ENCODE results near the gene PRMT9. TPM values are rescaled to one million over a fixed set of nuclear protein-coding genes. Genes with fewer than 3 reads are reported as not detected.

The PRMT9 gene
- total and polyA plus RNA-seq, 9 donors: 6.8 to 29.2 (median 16.7) TPM

DNA sequence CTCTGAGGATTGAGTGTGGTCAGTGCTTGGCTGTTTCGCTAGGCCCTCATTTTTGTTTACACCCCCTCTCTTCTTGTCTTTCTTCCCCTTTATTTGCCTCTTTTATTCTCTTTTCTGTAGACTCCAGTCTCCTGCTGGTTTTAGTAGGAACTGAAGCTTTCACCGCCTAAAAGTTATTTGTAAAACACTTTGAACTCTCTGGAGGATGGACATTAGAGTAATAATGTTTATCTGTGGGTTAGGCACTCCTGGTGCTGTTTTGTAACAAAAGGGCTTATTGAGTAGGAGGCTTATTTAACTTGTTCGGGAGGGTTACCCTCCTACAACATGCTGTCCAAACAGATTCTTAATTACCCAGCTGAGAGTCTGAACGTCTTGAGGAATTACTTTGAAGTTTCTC is 46.4 kb upstream of the PRMT9 start:
- Histone ChIP-seq H3K4me3 (no peak overlapping the region), H3K27me3 (no peaks in the 10 kb centered on the region), H3K36me3 (no peaks in the 10 kb centered on the region), H3K27ac (no peak overlapping the region), H3K9me3 (no peaks in the 10 kb centered on the region), H3K4me1 (ENCODE audit: insufficient read depth) (peaks cover under 1% of the 10 kb centered on the region)
- 36 to 49% (median 43%) methylated on average over 4 of the region's 4 CpGs for WGBS, 3 donors
- TF ChIP-seq EP300 (IDR thresholded peaks at IDR 0.05) (no peak), POLR2A (IDR thresholded peaks at IDR 0.05) (no peak), CTCF (IDR thresholded peaks at IDR 0.05) (peak in 1 of 3 donors; percentile 35)
- intact Hi-C loops (cut with DNase I): loop anchor here in 2 of 4 donors (2.0 to 10.0 kb wide), 4 partner anchors 84 to 712 kb away; partner anchors contain the start of gene NR3C2 (in 1 of the 2)
- DNase-seq: no peak

GRCh38 chr4:147727476-147728028 is 43.6 kb upstream of the PRMT9 start:
- 98 to 100% (median 98%) methylated on average over 2 of the region's 2 CpGs for WGBS, 3 donors
- H3K9me3 ChIP-seq: no peaks in the 10 kb centered on the region
- H3K4me3 ChIP-seq: no peak overlapping the region
- intact Hi-C loops (cut with DNase I): no loop called here
- no peak for TF ChIP-seq EP300 (IDR thresholded peaks at IDR 0.05)
- no peak for TF ChIP-seq CTCF (IDR thresholded peaks at IDR 0.05)
- no peak for TF ChIP-seq POLR2A (IDR thresholded peaks at IDR 0.05)
- no peak for DNase-seq
- no peaks in the 10 kb centered on the region for H3K27me3 ChIP-seq
- no peaks in the 10 kb centered on the region for H3K36me3 ChIP-seq
- no peak overlapping the region for H3K27ac ChIP-seq
- no peaks in the 10 kb centered on the region for H3K4me1 ChIP-seq (ENCODE audit: insufficient read depth)

DNA sequence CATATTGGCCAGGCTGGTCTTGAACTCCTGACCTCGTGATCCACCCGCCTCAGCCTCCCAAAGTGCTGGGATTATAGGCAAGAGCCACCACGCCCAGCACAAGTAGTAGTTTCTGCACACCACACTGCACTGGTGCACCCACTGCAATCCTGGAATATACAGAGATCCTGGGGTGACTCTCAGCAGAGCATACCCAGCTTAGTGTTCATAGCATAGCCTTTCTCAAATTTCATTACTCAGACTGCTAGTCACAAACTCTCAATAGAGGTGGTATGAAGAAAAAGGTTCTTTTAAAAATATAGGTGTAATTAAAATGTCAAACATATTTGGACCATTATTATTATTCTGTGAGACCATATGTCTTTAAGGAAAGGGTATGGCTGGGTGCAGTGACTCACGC is 41.7 kb upstream of the PRMT9 start:
- DNase-seq: no peak
- Histone ChIP-seq H3K4me3 (no peak overlapping the region), H3K27me3 (no peaks in the 10 kb centered on the region), H3K9me3 (no peaks in the 10 kb centered on the region), H3K36me3 (no peaks in the 10 kb centered on the region), H3K4me1 (ENCODE audit: insufficient read depth) (no peaks in the 10 kb centered on the region), H3K27ac (no peak overlapping the region)
- intact Hi-C loops (cut with DNase I): no loop called here
- WGBS, 3 donors: 90 to 96% (median 93%) methylated on average over 4 of the region's 4 CpGs
- no peak for TF ChIP-seq CTCF (IDR thresholded peaks at IDR 0.05)
- TF ChIP-seq EP300 (IDR thresholded peaks at IDR 0.05): no peak
- no peak for TF ChIP-seq POLR2A (IDR thresholded peaks at IDR 0.05)

GRCh38 chr4:147724468-147725201 is 40.7 kb upstream of the PRMT9 start:
- Histone ChIP-seq H3K4me3 (no peak overlapping the region), H3K9me3 (no peaks in the 10 kb centered on the region)
- intact Hi-C loops (cut with DNase I): loop anchor here in 1 of 4 donors (5.0 kb wide), 1 partner anchor 607 kb away; no protein-coding TSS in a partner anchor

More at GRCh38 chr4:147724468-147725201, 40.7 kb upstream of the PRMT9 start:
- no peaks in the 10 kb centered on the region for H3K27me3 ChIP-seq
- TF ChIP-seq CTCF (IDR thresholded peaks at IDR 0.05) (no peak), EP300 (IDR thresholded peaks at IDR 0.05) (no peak), POLR2A (IDR thresholded peaks at IDR 0.05) (no peak)
- WGBS, 3 donors: 82 to 88% (median 88%) methylated on average over 13 of the region's 13 CpGs
- DNase-seq: no peak
- no peak overlapping the region for H3K27ac ChIP-seq
- H3K4me1 ChIP-seq (ENCODE audit: insufficient read depth): no peaks in the 10 kb centered on the region
- no peaks in the 10 kb centered on the region for H3K36me3 ChIP-seq

Measured in ovary (tissue), 9 donors.